WTC11 (cell line): ENCODE results near the gene DMRTA2.

Experiments
- MAX ChIP-seq: sonication (generic); formaldehyde crosslinking; IDR thresholded peaks from 2 replicates; pipeline ENCODE4 v1.8.0; 2022; ENCODE audit warnings: mild to moderate bottlenecking, missing genetic modification reagents
- TEAD4 ChIP-seq: sonication (generic); formaldehyde crosslinking; IDR thresholded peaks from 2 replicates; pipeline ENCODE4 v1.8.0; 2022; ENCODE audit warnings: mild to moderate bottlenecking, missing genetic modification reagents

GRCh38 chr1:50419192-50419906 lies 3.9 kb downstream of the DMRTA2 start:
- TF ChIP-seq MAX (no peak), TEAD4 (CRISPR knock-in tag) (no peak)
